DMS79 (cell line): ENCODE data around the gene IL17REL.
"Not testable (repeated sequence)": the region's sequence is repeated elsewhere in the genome, so short reads cannot be mapped to it uniquely, and the experiment has no call there.

Experiments used
- DNase-seq: peaks from one replicate; lab custom pipeline; 2025; lab: John Stamatoyannopoulos, UW

The IL17REL gene

DNA sequence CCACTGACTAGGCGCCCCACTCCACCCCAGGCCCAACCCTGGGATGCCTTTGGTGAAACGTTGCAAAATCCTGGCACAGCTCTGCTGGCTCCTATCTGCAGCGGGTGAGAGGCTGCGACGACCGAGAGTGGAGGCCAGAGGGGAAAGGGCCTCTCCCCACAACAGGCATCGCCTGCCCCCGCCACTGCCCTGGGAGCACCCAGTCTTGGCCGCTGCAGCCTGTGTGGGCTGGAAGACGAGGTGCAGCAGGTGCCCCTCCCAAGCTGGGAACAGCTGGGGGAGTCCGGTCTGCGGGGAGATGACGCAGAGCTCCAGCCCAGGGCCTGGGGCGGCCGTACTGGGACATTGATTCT, 56.2 kb downstream of the IL17REL start:
- no peak for DNase-seq

- no peak for DNase-seq
These were observed 56.8 kb downstream of the IL17REL start for GRCh38 chr22:49955581-49956417.

DNA sequence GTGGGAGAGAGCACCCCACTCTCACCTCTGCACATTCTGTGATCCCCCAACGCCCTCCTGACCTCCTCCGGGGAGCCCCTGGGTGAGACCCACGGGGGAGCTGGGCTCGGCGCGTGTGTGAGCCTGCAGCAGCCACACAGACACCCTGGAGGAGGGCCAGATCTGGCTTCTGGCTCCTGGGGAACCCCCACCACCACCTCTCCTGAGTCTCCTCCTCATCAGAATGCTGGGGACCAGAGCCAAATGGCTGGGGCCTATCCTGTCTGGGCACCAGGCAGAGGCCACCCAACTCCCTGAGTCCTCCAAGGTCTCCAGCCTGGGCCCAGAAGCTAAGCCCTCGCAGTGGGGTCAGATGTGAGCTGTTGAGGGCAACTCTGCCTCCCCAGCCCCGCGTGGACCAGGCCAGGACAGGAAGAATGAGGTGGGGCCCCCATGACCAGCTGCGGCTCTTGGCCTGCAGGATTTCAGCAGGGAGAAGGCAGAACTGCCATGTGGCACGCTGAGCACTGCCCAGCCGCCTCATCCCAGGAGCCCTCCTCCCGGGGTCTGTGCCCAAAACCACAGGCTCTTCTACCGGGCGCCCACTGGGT, 57.5 kb downstream of the IL17REL start:
- no peak for DNase-seq

- DNase-seq: no peak
These were observed 58.2 kb downstream of the IL17REL start for GRCh38 chr22:49954354-49954753.

DNA sequence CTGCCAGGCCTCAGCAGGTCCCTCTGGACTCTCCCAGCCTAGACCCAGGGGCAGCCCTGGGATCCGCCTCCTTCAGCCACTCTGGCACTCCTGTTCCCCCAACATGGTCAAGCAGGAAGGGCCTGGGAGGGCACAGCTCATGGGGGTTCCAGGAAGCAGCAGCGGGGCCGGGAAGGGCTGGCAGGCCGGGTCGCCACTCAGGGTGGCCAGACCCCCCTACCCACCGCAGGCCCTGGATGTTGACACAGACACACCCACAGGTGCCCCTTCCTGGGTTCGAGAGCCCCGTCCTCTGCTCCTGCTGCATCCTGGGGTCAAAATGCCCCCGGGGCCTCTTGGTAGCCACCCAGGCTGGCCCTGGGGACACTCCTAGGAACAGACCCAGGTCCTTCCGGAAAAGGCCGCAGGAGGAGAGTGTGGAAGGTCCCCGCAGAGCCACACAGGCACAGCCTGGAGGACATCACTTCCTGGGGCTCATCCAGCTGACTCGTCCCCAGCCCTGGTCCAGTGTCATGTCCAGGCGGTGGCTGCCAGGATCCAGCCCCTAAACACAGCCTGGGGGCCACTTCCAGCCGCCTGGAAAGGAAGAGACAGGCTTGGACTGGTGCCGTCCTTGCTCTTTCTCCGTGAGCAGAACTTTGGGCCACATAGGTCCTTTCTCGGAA, 58.8 kb downstream of the IL17REL start:
- DNase-seq: no peak

GRCh38 chr22:49953027-49953679, 59.4 kb downstream of the IL17REL start:
- DNase-seq: no peak

- DNase-seq: no peak
These were observed 60.3 kb downstream of the IL17REL start for GRCh38 chr22:49951986-49952896.

DNA sequence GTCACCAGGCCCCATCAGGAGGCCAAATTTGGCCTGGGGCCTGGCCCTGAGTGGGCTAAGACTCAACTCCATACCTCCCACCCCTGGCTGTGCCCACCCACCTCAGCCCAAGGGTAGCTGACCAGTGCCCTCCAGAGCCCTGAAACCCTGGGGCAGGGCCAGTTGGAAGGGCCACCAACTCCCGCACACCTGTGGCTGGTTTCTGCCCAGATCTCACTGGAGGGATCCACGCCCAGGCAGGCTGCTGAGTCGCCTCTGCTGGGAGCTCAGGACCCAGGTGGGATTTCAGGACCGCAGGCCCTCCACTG, 60.9 kb downstream of the IL17REL start:
- DNase-seq: no peak

GRCh38 chr22:49951000-49951677, 61.4 kb downstream of the IL17REL start:
- DNase-seq: peak; percentile 70

DNA sequence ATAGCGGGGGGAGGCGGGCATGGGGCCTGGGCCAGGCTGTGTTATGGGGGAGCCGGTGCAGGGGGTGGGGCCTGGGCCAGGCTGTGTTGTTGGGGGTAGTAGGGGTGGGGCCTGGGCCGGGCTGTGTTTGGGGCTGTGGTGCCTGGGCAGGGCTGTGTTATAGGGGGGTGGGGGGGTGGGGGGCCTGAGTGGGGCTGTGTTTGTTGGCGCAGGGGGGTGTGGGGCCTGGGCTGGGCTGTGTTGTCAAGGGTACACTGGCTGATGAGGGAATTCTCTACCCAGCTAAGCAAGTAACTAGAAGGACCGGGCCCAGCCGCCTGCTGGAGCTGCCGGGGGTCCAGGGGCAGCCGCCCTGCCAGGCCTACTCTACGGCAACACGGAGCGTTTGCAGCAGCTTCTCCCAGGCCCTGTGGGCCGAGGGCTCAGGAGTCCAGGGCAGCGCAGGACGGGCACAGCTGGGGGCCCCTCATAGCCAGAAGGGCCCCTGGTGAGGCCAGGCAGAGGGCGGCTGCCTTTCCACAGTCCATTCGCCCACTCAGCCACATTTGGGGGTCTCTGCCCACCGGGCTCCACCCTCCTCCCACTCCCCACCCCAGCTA, 62.1 kb downstream of the IL17REL start:
- no peak for DNase-seq

GRCh38 chr22:49949914-49950292, 62.7 kb downstream of the IL17REL start:
- DNase-seq: no peak

DNA sequence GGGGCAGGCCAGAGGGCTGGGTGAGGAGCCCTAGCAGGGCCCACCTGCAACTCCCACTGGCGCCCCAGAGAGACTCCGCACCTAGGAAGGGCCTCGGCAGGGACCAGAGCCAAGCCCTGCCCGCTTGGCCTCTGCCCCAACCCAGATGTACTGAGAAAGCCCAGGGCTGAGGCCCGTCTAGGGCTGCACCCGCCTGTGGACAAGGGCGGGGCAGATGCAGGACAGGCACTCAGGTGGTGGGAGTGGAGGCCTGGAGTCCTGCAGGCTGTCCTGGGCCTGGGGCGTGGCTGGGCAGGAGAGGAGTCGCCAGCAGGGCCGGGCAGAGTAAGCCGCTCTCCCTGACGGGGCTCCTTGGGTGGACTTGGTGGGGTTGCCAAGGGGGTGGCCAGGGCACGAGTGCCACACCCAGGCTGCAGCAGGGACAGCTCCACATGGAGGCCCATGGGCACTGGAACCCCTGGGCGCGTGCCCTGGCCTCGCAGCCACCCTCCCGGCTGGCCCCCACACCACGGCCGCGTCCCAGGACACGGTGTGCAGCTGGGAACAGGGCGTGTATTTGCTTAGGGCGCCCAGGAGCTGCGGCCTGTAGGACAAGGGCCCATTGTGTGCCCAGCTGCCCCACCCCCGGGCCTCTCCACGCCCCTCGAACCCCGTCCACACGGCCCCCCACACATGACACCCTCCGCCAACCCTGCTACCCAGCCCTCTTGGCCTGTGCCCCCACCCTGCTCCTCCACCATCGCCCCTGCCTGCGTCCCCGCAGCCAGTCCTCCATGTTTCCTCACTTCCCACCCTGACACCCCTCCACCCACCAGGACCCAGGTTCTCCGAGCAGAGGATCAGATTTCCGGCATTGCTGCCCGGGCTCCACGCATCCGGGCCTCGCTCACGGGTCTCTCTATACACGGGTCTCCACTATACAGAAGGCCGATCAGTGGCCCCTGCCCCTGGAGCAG, 63.3 kb downstream of the IL17REL start:
- DNase-seq: no peak

DNA sequence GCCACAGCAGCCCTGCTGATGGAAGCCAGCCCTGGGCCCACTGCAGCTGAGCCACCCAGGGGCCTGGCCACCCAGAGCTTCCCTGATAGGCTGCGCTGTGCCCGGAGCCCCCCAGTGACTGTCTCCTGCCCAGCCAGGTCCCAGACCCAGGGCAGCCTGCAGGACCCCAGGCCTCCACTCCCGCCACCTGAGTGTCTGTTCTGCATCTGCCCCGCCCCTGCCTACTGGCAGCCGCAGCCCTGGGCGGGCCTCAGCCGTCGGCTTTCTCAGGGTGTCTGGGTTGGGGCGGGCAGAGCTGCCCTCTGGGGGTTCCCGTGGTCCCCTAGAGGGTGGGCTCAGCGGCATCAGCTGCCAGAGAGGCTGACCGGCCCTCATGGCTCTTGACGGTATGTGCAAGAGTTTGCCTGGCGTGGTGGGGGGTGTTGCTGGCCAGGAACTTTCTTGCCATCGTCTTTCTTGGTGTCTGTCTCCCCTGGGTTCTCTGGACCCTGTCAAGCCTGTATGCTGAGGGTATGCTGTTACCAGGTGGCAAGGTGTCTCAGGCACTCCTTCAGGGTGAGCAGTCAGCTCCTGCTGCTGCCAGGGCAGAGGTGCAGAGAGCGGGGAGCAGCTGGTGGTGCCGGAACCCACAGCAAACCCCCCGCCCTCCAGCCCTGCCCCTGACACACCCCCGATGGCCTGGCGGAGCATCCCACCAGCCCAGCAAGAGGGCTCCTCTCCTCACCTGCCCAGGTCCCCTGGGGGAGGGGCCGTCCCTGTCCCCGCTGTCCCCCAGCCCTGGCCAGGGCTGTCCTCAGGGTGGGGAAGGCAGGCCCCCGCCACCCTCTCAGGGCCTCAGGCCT, 64.2 kb downstream of the IL17REL start:
- no peak for DNase-seq

DNA sequence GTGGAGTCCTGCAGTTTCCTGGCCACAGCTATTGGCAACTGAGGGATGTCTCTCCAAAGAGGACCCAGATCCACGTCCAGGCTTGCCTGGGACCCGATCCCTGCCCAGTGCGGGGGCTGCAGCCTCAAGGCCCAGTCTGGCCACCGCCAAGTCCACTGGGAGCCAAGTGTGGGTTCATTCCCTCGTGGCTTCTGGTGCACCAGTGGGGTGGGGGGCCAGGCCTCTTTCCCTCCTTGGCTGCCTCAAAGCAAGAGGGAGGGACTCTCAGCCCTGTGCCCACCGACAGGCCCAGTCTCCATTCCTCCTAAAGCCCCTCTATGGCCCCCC, 65.3 kb downstream of the IL17REL start:
- no peak for DNase-seq

DNA sequence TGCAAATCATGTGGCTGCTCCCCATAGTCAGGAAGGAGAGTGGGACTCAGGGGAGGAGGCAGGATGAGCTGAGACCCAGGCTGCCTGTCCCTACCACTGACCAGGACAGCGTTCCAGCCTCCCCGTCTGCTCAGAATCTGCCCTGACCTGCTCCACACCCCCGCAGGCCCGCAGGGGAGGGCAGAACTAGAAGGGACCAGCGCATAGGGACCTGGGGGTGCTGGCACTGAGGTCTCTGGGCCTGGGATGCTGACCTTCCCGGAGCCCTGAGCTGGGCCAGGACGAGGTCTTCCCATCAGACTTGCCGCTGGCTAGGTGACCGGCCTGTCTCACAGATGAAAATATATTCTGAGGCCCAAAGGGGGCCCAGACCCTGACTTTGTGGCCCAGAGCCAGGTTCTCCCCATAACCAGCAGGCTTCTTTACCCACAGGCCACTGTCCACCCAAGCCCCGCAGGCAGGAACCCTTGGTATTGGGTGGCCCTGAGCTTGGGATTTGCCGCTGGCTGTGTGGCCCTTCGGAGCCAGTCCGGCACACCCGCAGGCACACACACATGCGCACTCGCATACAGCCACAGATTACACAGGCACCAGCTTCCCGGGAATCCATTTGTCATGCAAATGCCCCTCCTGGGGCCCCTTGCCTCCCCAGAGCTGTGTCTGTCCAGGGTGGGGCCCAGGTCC, 65.8 kb downstream of the IL17REL start:
- no peak for DNase-seq

- DNase-seq: not testable (repeated sequence)
These were observed 67.3 kb downstream of the IL17REL start for GRCh38 chr22:49945042-49945794.
